OCI-LY7 (cell line): ENCODE results near the gene CACNA1I.

Experiments used
- EZH2phosphoT487 ChIP-seq: fragments of 200-600 bp; sonication (generic); IDR thresholded peaks from 2 replicates; pipeline ENCODE4 v1.6.1; 2018; ENCODE audit warnings: low read depth, borderline replicate concordance, mild to moderate bottlenecking, mixed run types, antibody characterized with exemption, low read length, moderate library complexity, mixed read lengths
- TF ChIP-seq, protein P1 (sequence below): fragments of 200-600 bp; sonication (generic); conservative IDR thresholded peaks from 2 replicates; pipeline ENCODE4 v1.5.1; 2014; ENCODE audit warnings: mild to moderate bottlenecking, antibody characterized with exemption, low read length, moderate library complexity, mixed read lengths

GRCh38 chr22:39688186-39688785, 117.7 kb downstream of the CACNA1I start:
- TF ChIP-seq, protein P1, sequence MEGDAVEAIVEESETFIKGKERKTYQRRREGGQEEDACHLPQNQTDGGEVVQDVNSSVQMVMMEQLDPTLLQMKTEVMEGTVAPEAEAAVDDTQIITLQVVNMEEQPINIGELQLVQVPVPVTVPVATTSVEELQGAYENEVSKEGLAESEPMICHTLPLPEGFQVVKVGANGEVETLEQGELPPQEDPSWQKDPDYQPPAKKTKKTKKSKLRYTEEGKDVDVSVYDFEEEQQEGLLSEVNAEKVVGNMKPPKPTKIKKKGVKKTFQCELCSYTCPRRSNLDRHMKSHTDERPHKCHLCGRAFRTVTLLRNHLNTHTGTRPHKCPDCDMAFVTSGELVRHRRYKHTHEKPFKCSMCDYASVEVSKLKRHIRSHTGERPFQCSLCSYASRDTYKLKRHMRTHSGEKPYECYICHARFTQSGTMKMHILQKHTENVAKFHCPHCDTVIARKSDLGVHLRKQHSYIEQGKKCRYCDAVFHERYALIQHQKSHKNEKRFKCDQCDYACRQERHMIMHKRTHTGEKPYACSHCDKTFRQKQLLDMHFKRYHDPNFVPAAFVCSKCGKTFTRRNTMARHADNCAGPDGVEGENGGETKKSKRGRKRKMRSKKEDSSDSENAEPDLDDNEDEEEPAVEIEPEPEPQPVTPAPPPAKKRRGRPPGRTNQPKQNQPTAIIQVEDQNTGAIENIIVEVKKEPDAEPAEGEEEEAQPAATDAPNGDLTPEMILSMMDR, result no peak
- no peak for TF ChIP-seq EZH2phosphoT487
